Fibroblast of skin of left quadriceps (primary cell): ENCODE data around the gene PPP2R2D.
"Not testable (repeated sequence)": the region's sequence is repeated elsewhere in the genome, so short reads cannot be mapped to it uniquely, and the experiment has no call there.

Source experiments
- DNase-seq, 2 experiments: peaks; one replicate each; pipeline ENCODE4 v3.0.0-alpha.2; 2013; ENCODE audit warnings: low read depth in 2 of 2

PPP2R2D gene

DNA sequence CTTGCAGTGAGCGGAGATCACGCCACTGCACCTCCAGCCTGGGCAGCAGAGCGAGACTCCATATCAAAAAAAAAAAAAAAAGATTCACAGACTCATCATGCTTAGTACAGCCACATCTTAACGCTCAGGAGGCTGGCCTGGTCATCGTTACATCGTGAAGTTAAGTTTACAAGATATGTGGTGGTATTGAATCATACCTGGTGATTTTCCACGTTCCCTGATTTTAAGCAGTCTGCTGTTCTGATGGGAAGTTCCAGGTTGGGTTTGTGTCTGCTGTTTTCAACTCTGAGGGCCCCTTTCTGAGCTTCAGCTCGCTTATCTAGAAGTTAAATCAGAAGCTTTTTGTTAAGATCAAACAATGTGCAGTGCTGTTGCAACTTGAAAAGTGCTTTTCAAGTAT lies 6.9 kb downstream of the PPP2R2D start:
- DNase-seq, result no peak

DNA sequence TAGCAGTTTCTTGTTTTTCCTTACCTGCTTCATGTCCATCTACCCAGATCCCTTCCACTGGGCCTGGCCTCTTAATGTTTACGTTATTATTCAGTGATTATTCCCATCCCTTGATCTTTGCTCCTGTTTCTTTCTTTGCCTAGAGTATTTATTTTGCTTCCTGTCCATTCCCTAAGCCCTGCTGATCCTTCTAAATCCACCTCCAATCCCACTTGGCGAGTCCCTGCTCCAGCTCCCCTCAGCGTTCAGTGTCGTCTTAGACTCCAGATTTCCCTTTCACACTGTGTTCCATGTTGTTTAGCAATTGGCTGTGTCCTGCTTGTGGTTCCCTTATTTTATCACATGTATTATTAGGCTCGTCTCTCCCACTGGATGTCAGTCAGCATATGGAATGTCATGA lies 7.3 kb downstream of the PPP2R2D start:
- DNase-seq, result no peak

DNA sequence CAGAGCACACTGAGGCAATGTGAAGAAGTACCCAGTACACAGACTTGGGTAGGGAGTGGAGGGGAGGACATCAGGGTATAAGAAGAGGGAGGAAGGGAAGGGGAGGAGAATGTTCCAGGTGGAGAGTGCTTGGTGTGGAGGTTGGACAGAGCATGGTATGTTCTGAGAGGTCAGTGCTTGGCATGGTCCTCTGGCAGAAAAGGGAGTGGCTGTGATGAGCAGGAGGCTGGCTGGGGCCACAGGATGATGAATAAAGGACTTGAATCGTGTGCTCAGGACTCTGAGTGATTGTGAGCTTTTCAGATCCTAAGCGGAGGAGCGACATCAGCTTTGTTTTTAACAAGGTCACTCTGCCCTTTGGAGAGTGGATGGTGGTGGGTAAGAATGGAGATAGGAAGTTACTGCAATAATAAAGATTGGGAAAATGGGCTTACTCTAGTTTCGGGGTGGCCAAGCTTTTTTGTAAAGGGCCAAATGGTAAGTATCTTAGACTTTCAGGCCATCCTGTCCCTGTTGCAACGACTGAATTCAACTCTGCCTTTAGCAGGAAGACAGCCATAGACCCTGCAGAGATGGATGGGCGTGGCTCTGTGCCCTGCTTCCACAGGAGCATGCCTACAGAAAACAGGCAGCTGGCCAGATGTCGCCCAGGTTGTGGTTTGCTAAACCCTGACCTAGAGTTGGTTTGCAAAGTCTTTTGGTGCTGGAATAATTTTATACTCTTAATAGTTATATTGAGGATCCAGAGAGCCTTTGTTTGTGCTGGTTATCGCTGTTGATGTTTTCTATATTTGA lies 8.4 kb downstream of the PPP2R2D start:
- DNase-seq, result no peak

DNA sequence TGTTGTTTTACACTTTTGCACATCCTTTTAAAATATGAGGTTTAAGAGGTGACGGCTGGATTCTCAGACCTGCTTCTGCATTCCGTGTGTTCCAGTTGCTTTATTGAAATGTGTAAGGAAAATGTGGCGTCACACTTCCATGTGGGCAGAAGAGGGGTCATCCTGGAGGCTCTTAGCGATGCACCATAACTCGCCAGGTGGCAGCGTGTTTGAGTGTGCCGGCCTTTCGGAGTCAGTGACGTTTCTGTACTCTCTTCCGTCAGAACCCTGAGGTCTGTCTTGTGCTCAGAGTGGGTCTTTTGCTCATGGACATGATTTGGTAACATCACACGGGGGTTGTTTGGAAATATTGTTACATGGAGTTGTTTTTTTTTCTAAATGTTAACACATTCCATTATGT lies 9.1 kb downstream of the PPP2R2D start:
- DNase-seq, result no peak

DNA sequence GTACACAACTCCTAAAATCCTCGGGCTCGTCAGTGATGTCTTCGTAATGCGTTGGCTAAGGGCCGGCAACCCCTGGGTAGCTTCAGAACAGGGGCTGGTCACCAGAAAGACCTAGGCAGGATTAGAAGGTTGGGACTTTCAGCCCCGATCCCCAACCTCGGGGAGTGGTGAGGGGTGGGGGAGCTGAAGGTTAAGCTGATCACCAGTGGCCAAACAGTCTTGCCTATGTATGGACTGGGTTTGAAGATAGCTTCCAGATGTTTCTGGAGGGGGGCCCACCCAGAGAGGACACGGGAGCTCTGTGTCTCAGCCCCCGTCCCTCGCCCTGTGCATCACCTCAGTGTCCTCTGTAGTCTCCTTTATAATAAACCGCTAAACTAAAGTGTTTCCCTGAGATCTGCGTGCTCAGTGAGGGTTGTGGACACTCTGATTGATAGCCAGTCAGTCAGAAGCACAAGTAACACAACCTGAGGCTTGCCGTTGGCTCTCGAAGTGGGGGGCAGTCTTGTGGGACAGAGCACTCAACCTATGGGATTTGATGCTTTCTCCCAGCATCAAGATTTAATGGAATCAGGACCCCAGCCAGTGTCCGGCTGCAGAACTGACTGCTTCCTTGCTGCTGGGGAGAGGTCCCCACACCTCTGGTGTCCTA lies 10.0 kb downstream of the PPP2R2D start:
- DNase-seq, result no peak

DNA sequence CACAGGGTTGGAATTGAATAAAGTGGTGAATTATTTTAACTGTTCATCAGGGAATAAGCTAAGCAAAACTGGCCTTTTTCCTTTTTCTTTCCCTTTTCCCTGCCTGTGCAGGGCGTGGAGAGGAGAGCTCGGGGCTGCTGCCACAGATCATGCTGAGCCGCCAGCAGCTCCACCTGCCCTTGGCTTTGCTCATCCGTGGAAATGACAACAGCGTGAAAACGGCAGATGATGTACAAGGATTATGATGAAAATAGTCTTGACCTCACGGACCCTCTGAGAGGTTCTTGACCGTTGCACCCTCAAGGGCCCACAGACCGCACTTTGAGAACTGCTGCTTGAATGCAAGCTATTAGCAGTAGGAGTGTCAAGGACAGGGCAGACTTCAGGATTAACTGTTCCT lies 10.6 kb downstream of the PPP2R2D start:
- no peak for DNase-seq

DNA sequence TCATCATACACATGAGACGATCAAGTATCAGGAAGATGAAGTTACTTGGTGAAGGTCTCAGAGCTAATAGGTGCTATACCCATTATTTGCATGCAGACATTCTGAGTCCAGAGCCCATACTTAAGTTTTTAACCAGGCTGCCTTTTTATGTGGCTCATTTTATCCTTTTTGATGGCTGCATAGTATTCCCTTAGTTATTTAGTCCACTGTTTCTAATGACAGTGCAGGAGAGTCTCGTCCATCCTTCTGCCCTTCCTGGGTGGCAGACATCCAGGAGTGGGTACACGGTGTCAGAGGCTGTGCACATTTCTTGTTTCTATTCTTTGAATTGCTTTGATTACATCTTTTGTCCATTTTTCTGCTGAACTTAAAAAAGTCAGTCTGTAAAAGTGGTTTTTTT lies 11.8 kb downstream of the PPP2R2D start:
- DNase-seq, result no peak

DNA sequence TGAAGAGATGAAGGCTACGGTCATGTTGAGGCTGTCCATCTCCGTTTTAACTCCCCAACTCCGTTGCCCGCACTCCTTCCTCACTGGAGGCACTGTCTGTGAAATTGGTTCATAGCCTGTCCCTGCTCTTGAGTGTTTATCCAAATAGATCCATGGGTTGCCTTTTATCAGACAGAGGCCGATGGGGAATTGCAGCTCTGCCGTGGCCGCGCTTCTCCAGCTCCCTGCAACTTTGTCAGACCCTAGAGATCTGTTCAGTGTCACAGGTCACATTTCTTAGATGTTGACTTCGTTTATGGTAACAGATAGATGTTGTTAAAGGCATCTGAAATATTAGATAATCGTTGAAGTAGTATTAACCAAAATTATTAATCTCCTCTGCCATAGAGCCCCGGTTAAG lies 14.7 kb downstream of the PPP2R2D start:
- no peak for DNase-seq

DNA sequence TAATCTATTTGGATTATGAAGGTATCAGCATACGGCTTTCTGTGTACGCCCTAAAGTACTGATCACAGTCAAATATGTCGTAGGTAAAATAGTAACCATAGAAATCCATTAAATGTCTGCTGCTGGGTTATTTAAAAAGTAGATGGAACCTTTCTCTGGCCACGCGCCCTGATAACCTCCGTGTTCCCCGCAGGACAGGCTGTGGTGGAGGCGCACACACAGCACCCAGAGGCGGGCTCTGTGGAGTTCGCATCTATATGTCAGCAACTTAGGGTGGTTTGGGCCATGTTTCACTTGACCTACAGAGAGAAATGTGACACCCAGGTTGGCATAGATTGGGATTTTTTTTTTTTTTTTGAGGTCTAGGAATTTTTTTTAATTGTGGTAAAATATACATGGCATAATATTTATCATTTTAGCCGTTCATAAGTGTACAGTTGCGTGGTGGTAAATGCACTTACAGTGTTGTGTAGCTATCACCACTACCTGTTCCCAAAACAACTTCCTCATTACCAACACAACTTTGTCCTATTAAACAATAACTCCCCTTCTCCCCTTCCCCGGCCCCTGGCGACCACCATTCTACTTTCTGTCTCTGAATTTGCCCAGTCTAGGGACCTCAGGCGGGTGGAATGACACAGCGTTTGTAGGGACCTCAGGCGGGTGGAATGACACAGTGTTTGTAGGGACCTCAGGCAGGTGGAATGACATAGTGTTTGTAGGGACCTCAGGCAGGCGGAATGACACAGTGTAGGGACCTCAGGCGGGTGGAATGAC lies 15.4 kb downstream of the PPP2R2D start:
- DNase-seq, result no peak

DNA sequence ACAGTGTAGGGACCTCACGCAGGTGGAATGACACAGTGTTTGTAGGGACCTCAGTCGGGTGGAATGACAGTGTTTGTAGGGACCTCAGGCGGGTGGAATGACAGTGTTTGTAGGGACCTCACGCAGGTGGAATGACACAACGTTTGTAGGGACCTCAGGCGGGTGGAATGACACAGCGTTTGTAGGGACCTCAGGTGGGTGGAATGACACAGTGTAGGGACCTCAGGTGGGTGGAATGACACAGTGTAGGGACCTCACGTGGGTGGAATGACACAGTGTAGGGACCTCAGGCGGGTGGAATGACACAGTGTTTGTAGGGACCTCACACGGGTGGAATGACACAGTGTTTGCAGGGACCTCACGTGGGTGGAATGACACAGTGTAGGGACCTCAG lies 16.0 kb downstream of the PPP2R2D start:
- not testable (repeated sequence) for DNase-seq

DNA sequence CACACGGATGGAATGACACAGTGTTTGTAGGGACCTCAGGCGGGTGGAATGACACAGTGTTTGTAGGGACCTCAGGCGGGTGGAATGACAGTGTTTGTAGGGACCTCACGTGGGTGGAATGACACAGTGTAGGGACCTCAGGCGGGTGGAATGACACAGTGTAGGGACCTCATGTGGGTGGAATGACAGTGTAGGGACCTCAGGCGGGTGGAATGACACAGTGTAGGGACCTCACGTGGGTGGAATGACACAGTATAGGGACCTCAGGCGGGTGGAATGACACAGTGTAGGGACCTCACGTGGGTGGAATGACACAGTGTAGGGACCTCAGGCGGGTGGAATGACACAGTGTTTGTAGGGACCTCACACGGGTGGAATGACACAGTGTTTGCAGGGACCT lies 16.7 kb downstream of the PPP2R2D start:
- DNase-seq, result not testable (repeated sequence)

DNA sequence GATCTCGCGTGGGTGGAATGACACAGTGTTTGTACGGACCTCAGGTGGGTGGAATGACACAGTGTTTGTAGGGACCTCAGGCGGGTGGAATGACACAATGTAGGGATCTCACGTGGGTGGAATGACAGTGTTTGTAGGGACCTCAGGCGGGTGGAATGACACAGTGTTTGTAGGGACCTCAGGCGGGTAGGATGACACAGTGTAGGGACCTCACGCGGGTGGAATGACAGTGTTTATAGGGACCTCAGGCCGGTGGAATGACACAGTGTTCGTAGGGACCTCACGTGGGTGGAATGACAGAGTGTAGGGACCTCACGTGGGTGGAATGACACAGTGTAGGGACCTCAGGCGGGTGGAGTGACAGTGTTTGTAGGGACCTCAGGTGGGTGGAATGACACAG lies 18.7 kb downstream of the PPP2R2D start:
- not testable (repeated sequence) for DNase-seq

DNA sequence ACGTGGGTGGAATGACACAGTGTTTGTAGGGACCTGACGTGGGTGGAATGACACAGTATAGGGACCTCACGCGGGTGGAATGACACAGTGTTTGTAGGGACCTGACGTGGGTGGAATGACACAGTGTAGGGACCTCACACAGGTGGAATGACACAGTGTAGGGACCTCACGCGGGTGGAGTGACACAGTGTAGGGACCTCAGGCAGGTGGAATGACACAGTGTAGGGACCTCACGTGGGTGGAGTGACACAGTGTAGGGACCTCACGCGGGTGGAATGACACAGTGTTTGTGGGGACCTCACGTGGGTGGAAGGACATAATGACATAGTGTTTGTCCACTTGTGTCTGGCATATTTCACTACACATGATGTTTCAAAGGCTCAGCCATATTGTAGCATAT lies 19.3 kb downstream of the PPP2R2D start:
- no peak for DNase-seq

DNA sequence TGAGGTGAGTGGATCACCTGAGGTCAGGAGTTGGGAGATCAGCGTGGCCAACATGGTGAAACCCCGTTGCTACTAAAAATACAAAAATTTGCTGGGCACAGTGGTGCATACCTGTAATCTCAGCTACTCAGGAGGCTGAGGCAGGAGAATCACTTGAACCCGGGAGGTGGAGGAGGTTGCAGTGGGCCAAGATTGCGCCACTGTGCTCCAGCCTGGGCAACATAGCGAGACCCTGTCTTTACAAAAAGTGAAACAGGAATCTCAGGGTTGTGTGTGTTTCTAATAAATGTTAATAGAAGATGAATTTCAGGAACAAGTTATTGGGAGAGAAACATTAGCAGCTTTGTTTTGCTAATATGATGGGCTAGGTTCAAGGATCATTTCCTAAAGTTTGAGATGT lies 19.9 kb downstream of the PPP2R2D start:
- DNase-seq, result no peak

DNA sequence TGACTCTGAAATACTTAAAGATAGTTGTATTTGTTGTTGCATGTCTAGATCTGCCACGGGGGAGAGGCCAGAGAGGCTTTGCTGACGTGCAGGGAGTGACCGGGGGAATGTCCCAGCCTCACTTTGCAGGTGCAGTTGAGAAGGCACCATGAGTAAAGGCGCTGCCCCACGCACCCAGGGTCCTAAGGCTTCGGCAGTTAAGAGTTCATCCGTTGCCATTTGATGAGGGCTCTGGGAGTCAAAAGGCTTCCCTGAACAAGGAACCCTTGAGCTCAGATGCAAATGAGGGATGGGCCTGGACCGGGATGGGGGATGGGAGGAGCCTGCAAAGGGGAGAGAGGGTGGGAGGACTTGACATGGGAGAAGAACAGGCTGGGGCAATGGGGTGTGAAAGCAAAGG lies 20.4 kb downstream of the PPP2R2D start:
- no peak for DNase-seq

DNA sequence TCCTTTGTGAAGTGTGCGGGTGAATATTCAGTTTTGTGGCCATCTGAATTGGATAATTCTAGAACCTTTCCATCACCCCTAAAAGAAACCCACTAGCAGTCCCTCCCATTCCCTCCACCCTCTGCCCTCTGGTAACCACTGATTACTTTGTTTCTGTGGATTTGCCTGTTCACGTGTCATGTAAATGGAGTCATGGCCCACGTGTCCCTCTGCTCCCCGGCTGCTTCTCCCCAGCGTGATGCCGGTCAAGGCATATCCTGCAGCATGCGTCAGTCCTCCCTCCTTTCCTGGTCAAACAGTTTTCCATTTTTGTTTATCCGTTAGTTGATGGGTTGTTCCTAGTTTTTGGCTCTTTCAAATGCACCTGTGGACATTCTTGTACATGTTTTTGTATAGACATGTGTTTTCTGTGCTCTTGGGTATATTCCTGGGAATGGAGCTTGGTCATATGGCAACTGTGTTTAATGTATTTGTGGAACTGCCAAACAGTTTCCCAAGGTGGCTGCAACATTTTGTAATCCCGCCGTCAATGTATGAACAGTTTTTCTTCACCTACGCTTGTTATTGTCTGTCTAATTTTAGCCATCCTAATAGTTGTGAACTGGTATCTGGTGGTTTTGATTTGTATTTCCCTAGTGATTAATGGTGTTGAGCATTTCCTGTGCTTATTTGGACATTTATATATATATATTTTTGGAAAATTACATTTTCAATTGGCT lies 22.4 kb downstream of the PPP2R2D start:
- DNase-seq, result no peak

DNA sequence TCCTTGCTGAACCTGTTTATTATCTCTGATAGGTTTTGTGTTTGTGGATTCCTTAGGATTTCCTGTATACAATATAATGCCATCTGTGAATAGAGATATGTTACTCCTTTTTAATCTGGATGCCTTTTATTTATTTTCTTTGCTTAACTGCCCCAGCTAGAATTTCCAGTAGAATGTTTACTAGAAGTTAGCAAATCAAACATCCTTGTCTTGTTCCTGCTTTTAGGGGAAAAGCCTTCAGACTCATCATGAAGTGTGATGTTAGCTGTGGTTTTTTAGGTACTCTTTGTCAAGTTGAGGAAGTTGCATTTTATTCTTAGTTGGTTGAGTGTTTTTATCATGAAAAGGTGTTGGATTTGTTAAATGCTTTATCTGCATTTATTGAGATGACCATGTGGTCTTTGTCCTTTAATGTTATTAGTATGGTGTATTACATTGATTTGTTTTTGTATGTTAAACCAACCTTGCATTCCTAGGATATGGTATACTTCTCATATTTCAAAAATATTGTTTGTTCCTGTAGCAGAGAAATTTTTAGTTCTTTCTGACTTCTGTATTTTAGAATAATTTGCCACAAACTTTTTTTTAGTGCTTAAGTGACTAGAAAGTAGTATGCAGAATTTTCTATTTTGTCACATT lies 24.3 kb downstream of the PPP2R2D start:
- DNase-seq, result no peak

DNA sequence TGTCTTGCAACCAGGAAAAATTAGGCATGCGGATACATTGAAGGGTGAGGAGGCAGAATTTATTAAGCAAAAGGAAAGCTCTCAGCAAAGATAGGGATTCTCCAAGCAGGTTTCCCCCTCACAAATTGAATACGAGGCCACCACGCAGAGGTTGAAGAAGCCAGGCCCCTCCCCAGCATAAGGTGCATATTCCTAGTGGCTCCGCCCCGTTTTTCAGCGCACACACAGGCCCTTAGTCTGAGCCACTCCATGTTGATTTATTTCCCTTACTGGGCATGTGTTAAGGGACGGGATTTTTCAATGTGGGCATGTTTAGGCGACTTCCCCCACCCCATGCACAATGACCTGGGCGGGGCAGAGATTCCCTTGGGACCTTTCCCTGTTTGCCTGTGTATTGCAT lies 24.9 kb downstream of the PPP2R2D start:
- no peak for DNase-seq

DNA sequence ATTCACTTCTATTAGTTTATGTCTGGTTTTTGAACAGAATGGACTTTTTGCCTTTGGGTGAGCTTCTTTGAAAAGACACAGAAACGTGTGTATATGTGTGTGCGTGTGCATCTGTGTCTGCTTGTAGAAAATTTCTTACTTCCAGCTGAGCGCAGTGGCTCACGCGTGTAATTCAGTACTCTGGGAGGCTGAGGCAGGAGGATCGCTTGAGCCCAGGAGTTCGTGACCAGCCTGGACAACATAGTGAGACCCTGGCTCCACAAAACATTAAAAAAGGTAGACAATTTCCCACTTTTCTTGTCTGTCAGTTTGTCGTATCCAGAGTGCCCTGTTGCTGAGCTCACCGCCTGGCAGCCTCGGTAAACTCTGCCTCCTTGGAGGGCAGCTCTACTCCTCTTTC lies 25.4 kb downstream of the PPP2R2D start:
- no peak for DNase-seq

DNA sequence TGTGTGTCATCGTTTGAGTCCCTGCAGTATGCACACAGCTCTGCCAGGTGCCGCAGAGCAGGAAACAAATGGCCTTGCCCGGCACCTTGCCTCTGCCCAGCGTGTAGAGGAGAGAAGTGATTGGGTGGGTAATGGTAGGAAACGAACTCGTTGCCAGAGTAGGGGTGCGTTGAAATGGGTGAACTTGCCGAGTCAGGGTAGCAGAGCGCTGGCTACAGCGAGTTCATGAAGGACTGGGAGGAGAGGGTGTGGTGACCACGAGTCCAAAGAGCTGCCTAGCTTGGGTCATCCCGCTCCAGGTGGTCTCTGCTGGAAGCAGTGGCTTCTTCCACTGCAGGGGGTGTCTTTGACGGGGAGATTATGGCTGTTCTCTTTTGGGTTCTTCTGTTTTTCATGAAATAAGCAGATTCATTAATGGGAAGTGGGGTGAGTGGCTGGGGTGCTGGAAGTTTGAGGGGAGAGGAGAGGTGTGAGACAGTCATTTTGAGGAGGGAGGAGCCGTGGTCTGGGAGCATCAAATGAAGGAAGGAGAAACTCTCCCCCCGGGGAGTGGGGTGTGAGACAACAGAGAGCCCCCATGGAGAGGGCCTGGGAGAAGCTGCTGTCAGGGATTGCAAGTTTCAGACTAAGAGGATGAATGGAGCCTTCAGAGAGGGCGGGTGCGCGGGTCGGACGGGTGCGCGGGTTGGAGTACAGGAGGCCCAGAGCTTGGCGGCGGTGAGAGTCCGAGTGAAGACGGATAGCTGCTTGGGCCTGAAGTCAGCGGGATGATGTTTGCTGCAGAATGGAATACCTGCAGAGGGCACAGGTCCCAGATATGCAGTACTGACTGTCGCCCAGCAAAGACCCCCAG lies 26.2 kb downstream of the PPP2R2D start:
- DNase-seq, result no peak
